Measurements from ENCODE around the gene VSTM2L.

DNA sequence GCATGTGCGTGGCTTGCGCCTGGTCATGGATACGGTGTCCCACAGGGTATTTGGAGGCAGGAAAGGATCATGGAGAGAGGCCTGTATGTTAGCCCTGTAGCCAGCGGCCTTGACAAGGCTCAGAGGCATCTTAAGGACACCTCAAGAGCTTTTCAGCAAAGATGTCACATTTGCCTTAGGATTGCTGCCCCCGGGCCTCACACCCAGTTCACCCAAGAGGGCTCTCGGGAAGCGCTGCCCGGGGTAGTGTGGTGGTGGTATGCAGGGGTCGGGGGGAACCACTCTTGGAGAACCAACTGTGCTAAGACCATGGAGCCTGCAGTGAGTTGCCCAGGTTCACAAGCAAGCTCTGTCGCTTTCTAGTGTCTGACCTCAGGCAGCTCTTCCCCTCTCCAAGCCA lies 36.9 kb upstream of the VSTM2L start:
- TF ChIP-seq CTCF (IDR thresholded peaks at IDR 0.05; ENCODE audit: extremely low read depth in 1 of 2, insufficient read depth in 1 of 2, low read depth in 1 of 2, low read length in 2 of 2) (no peak), POLR2A (IDR thresholded peaks at IDR 0.05; ENCODE audit: low read depth, low read length) (no peak), POLR2AphosphoS5 (IDR thresholded peaks at IDR 0.05; ENCODE audit: insufficient read depth, low read depth, low read length) (no peak), JUN (IDR thresholded peaks at IDR 0.05; ENCODE audit: borderline replicate concordance, insufficient read depth, insufficient read length, low read depth) (no peak), MYC (IDR thresholded peaks at IDR 0.05; ENCODE audit: low read depth, low read length) (no peak), EZH2 (IDR thresholded peaks at IDR 0.05; ENCODE audit: borderline replicate concordance, low read depth, low read length, severe bottlenecking) (no peak), GATA2 (IDR thresholded peaks at IDR 0.05; ENCODE audit: insufficient read depth, insufficient read length, low read depth, low read length) (no peak), FOS (IDR thresholded peaks at IDR 0.05; ENCODE audit: borderline replicate concordance, insufficient read depth, low read length) (no peak)
- TF ChIP-seq, protein P1, sequence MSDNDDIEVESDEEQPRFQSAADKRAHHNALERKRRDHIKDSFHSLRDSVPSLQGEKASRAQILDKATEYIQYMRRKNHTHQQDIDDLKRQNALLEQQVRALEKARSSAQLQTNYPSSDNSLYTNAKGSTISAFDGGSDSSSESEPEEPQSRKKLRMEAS (IDR thresholded peaks at IDR 0.05; ENCODE audit: insufficient read depth, insufficient read length) = no peak
